ENCODE data around the gene ANKRD13A. TPM values are rescaled to one million over a fixed set of nuclear protein-coding genes. Genes with fewer than 3 reads are reported as not detected.

Gene ANKRD13A
- total RNA-seq, 1 experiment from 2014 or later = 118 TPM

DNA sequence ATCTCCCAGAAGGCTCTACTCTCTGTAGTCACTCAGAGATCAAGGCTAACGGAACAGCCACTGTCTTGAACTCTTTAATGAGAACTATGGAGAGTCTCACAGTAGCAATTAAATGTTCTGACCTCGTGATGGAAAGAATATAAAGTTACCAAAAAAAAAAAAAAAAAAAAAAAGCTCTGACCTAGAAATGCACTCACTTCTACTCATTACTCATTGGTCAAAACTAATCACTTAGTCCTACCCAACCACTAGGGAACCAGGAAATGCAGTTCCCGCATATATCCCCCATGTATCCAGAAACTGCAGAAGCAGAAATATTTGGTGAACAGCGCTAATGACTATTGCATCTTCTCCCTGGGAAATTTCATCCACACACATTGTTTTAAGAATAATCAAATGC, 78.6 kb downstream of the ANKRD13A start:
- Histone ChIP-seq H3K4me3 (ENCODE audit: low read length) (no peak overlapping the region), H3K79me2 (ENCODE audit: low read length) (no peaks in the 10 kb centered on the region), H3K4me2 (ENCODE audit: low read length) (no peak overlapping the region), H2AFZ (ENCODE audit: low read length) (no peak overlapping the region), H3K27me3 (ENCODE audit: low read length) (no peaks in the 10 kb centered on the region), H3K9me3 (ENCODE audit: low read length) (no peaks in the 10 kb centered on the region), H3K4me1 (ENCODE audit: insufficient read depth, low read length) (peaks cover 10% of the 10 kb centered on the region), H3F3A (ENCODE audit: low read length, unreplicated experiment) (no peaks in the 10 kb centered on the region), H3K36me3 (ENCODE audit: low read depth, low read length) (no peaks in the 10 kb centered on the region), H3K27ac (ENCODE audit: low read length) (no peak overlapping the region), H3K9ac (ENCODE audit: low read length) (no peak overlapping the region), H3K9me2 (replicated peaks; ENCODE audit: low read length) (no peaks in the 10 kb centered on the region), H4K20me1 (ENCODE audit: low read length) (no peaks in the 10 kb centered on the region)
- TF ChIP-seq EZH2phosphoT487 (IDR thresholded peaks at IDR 0.05; ENCODE audit: borderline replicate concordance, low read length) = no peak
- no peak for TF ChIP-seq EZH2 (IDR thresholded peaks at IDR 0.05; ENCODE audit: low read length, unreplicated experiment)
- TF ChIP-seq CTCF (conservative IDR thresholded peaks at IDR 0.05; ENCODE audit: low read depth, low read length) = no peak
- intact Hi-C loops (cut with micrococcal nuclease) = no loop called here
- CTCF ChIA-PET = interaction anchor here (0.6 kb wide), 1 partner anchor 45 kb away, joined by 10 read pairs; no protein-coding TSS in a partner anchor
- ATAC-seq (no peak), DNase-seq (no peak)
- no TSS peak for BruUV-seq (replicated peaks)
- POLR2A ChIA-PET (ENCODE audit: unreplicated experiment) = no interaction called here

DNA sequence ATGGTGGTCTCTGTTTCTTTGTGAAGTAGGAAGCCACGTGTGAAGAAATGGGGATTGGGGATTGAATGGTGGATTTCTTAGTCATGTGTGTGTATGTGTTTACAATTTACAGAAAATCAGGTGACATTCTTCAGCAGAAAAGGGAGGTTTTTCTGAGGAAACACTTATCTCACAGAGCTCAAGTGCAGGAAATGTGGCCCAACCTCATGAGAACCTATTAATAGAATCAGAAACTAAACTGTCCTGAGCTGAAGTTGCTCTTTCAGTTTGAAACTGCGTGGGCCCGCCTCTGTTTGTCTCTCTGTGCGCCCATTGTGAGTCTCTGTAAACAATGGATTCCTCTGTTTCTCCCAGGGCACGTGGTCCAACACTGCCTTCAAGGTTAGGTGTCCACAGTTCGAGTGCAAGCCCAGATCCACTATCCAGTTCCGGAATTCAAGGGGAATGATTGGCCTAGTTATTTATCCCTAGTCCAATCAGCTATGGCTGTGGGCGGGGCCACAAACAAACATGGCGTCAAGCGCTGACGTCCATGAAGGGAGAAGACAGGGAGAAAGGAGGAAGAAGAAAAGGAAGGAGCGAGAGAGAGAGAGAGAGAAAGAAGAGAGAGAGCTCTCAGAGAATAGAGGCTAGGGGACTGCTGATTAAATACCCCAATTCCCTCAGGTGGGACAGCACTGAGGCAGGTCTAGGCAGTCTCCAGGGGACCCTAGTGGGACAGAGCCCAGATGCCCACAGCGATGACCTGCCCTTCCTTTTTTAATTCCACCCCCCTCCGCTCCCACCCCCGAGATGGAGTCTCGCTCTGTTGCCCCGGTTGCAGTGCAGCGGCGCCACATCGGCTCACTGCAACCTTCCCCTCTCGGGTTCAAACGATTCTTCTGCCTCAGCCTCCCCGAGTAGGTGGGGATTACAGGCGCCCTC, 80.5 kb downstream of the ANKRD13A start:
- no peak for DNase-seq
- ChIA-PET POLR2A (ENCODE audit: unreplicated experiment) (no interaction called here), CTCF (no interaction called here)
- no peaks in the 10 kb centered on the region for H3K79me2 ChIP-seq (ENCODE audit: low read length)
- BruUV-seq (replicated peaks) = no TSS peak
- H3K27ac ChIP-seq (ENCODE audit: low read length) = no peak overlapping the region
- no peaks in the 10 kb centered on the region for H3K9me3 ChIP-seq (ENCODE audit: low read length)
- no peaks in the 10 kb centered on the region for H3K36me3 ChIP-seq (ENCODE audit: low read depth, low read length)
- no peaks in the 10 kb centered on the region for H4K20me1 ChIP-seq (ENCODE audit: low read length)
- H3K9ac ChIP-seq (ENCODE audit: low read length) = no peak overlapping the region
- no peaks in the 10 kb centered on the region for H3K27me3 ChIP-seq (ENCODE audit: low read length)
- no peak overlapping the region for H3K4me2 ChIP-seq (ENCODE audit: low read length)
- H3K4me3 ChIP-seq (ENCODE audit: low read length) = no peak overlapping the region
- H3F3A ChIP-seq (ENCODE audit: low read length, unreplicated experiment) = no peaks in the 10 kb centered on the region
- H3K4me1 ChIP-seq (ENCODE audit: insufficient read depth, low read length) = no peaks in the 10 kb centered on the region
- no peak for TF ChIP-seq EZH2phosphoT487 (IDR thresholded peaks at IDR 0.05; ENCODE audit: borderline replicate concordance, low read length)
- TF ChIP-seq EZH2 (IDR thresholded peaks at IDR 0.05; ENCODE audit: low read length, unreplicated experiment) = no peak
- TF ChIP-seq CTCF (conservative IDR thresholded peaks at IDR 0.05; ENCODE audit: low read depth, low read length) = no peak
- intact Hi-C loops (cut with micrococcal nuclease) = no loop called here
- no peak for ATAC-seq
- no peak overlapping the region for H2AFZ ChIP-seq (ENCODE audit: low read length)
- no peaks in the 10 kb centered on the region for H3K9me2 ChIP-seq (replicated peaks; ENCODE audit: low read length)

GRCh38 chr12:110080410-110080809, 81.2 kb downstream of the ANKRD13A start:
- no peak for TF ChIP-seq EZH2phosphoT487 (IDR thresholded peaks at IDR 0.05; ENCODE audit: borderline replicate concordance, low read length)
- TF ChIP-seq CTCF (conservative IDR thresholded peaks at IDR 0.05; ENCODE audit: low read depth, low read length) = no peak
- TF ChIP-seq EZH2 (IDR thresholded peaks at IDR 0.05; ENCODE audit: low read length, unreplicated experiment) = no peak
- H3K79me2 ChIP-seq (ENCODE audit: low read length) = no peaks in the 10 kb centered on the region
- H3K9me3 ChIP-seq (ENCODE audit: low read length) = no peaks in the 10 kb centered on the region
- ChIA-PET POLR2A (ENCODE audit: unreplicated experiment) (no interaction called here), CTCF (no interaction called here)
- H2AFZ ChIP-seq (ENCODE audit: low read length) = 0 out of 2 replicates have a peak overlapping the region, but pooled peaks have one; percentile 41
- ATAC-seq = no peak
- no peak overlapping the region for H3K4me2 ChIP-seq (ENCODE audit: low read length)
- BruUV-seq (replicated peaks) = no TSS peak
- DNase-seq = no peak
- no peaks in the 10 kb centered on the region for H3K4me1 ChIP-seq (ENCODE audit: insufficient read depth, low read length)
- no peaks in the 10 kb centered on the region for H3F3A ChIP-seq (ENCODE audit: low read length, unreplicated experiment)
- no peaks in the 10 kb centered on the region for H4K20me1 ChIP-seq (ENCODE audit: low read length)
- no peak overlapping the region for H3K27ac ChIP-seq (ENCODE audit: low read length)
- H3K9me2 ChIP-seq (replicated peaks; ENCODE audit: low read length) = no peaks in the 10 kb centered on the region
- intact Hi-C loops (cut with micrococcal nuclease) = no loop called here
- H3K4me3 ChIP-seq (ENCODE audit: low read length) = no peak overlapping the region
- H3K9ac ChIP-seq (ENCODE audit: low read length) = no peak overlapping the region
- H3K36me3 ChIP-seq (ENCODE audit: low read depth, low read length) = no peaks in the 10 kb centered on the region
- no peaks in the 10 kb centered on the region for H3K27me3 ChIP-seq (ENCODE audit: low read length)
